Subcutaneous adipose tissue (tissue), 4 donors: ENCODE measurements around the gene BMP6. TPM values are rescaled to one million over a fixed set of nuclear protein-coding genes. Genes with fewer than 3 reads are reported as not detected.

Experiments used
- total RNA-seq, 4 donors: library from RNA; depleted of rRNA; stranded (reverse); fragments of >200 nt; gene quantifications; one replicate each; pipeline ENCODE4 v1.1.0, GENCODE V29; 2016
- TF ChIP-seq, protein P1 (sequence below): fragments of 450-650 bp; IDR thresholded peaks from one replicate; pipeline ENCODE4 v1.5.1; 2016; ENCODE audit warnings: low read depth, mild to moderate bottlenecking, control low read depth, antibody characterized with exemption, moderate library complexity

BMP6 gene
- total RNA-seq, 4 donors from 2014 or later = 4.6 to 43.0 (median 11.7) TPM

DNA sequence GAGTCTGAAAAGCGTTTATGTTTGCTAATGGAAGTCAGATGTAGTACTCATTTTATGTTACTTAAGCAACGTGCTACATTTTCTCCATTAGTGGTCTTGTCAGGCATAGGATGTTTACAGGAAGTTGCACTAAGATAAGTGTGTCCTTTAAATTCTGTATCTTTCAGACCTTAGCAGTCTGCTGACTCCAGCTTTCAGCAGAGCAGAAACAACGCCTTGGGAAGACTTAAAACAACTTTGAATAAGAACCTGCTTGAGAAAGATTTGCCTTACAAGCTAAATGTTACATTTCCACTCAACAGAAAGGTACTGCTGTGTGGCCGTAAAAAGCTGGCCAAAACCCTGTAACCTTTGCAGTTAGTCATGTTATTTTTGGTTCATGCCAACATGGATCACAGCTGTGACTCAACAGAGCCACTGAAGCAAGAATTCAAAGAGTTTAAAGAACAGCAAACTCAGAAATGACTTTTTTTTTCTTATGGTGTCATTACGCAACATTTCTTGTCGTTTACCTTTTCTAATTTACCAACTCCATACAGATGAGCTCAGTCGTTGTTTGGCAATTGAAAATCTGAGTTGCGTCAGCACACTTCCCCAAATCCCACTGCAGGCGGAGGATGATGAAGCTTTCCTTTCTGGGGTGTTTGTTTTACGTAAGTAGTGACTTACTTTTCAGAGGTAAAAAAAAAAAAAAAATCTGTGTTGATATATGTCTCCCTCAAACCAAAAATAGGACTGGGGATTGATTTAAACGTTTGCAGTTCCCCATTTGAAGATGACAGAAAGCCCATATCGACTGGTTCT is 27.9 kb upstream of the BMP6 start:
- TF ChIP-seq, protein P1, sequence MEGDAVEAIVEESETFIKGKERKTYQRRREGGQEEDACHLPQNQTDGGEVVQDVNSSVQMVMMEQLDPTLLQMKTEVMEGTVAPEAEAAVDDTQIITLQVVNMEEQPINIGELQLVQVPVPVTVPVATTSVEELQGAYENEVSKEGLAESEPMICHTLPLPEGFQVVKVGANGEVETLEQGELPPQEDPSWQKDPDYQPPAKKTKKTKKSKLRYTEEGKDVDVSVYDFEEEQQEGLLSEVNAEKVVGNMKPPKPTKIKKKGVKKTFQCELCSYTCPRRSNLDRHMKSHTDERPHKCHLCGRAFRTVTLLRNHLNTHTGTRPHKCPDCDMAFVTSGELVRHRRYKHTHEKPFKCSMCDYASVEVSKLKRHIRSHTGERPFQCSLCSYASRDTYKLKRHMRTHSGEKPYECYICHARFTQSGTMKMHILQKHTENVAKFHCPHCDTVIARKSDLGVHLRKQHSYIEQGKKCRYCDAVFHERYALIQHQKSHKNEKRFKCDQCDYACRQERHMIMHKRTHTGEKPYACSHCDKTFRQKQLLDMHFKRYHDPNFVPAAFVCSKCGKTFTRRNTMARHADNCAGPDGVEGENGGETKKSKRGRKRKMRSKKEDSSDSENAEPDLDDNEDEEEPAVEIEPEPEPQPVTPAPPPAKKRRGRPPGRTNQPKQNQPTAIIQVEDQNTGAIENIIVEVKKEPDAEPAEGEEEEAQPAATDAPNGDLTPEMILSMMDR = no peak

DNA sequence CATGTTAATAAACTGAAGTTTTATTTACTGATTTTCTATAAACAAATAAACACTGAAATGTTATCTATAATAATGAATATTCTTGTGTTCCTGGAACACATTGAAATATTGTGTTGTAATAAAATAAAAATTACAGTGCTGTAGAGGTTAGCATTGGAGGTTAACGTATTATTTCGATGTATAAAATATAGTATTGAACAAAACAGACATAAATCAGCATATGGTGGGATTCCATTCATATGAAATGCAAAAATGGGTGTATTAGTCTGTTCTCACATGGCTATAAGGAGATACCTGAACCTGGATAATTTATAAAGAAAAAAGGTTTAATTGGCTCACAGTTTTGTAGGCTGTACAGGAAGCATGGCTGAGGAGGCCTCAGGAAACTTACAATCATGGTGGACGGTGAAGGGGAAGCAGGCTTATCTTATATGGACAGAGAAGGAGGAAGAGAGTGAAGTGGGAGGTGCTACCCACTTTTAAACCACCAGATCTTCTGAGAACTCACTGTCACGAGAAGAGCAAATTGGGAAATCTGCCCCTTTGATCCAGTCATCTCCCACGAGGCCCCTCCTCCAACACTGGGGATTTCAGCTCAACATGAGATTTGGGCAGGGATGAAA is 24.6 kb upstream of the BMP6 start:
- TF ChIP-seq, protein P1 = no peak

DNA sequence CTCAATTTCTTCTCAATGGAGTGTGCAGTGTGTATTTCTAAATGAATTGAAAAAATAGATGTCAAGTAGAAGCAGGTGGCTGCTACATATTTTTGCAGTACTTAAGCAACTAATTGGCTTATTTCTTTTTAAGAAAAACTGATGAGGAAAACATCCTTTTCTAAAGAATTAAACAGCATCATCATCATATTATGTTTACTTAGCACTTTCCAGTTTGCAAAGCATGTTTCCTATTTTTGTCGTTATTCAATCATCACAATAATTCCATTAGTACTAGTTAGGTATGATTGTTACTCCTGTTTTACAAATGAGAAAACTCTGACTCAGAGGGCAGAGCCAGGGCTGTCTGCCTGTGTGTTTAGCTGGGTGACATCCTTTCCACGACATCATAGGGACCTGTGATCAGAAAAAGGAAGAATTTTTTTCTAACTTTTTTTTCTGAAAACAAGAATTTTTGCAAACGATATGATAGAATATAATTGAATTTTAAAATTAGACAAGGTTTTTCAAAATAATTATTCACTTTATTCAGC is 22.7 kb upstream of the BMP6 start:
- TF ChIP-seq, protein P1 = no peak

DNA sequence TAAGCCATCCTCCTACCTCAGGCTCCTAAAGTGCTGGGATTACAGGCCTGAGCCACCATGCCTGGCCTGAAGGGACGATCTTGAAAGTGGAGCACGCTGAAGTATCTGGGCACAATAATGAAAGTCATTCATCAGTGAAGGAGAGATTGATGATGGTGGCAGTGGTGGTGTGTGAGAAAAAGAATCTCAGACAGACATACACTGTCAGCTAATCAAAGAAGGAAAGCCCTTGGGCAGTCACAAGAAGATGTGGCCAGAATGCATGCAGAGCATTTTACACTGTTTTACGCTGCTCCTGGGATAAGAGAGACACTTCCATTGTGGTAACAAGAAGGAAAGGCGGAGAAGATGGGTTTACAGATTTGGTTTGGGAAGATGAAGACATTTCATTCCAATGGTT is 20.4 kb upstream of the BMP6 start:
- TF ChIP-seq, protein P1 = no peak

DNA sequence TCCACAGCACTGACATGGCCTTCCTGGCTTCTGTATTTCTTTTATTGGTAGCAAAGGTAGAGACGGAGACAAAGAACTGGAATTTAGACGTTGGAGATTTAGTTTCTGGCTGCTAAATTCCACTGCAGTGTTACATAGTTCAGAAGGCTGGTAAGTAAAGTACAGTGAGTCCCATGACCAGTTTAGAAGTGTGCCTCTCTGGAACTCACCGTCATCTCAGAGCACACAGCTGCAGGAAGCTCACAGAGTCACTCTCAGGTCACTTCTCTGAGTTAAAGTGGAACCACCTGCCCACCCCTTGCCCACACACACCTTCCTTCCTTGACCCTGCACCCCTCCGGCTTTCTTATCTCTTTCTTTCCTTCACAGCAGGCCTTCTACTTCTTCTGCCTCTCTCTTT is 19.6 kb upstream of the BMP6 start:
- TF ChIP-seq, protein P1 = no peak

DNA sequence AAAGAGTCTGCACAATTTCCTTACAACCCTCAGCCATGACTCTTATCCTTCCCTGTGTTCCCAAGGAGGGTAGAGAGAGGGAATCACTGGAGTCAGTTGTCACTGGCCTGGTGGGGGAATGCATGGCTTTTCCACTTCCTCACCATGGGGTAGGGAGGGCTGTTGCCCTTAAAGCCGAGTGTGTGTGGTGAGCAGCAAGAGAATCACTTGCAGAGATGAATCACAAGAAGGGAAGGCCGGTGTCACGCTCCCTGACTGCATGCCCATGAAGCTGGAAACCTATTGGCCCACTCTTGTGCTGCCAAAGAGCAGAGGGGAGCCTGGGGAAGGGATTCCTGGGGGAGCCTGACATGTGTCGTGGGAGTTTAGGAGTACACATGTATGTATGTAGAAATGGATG is 18.1 kb upstream of the BMP6 start:
- TF ChIP-seq, protein P1 = no peak

DNA sequence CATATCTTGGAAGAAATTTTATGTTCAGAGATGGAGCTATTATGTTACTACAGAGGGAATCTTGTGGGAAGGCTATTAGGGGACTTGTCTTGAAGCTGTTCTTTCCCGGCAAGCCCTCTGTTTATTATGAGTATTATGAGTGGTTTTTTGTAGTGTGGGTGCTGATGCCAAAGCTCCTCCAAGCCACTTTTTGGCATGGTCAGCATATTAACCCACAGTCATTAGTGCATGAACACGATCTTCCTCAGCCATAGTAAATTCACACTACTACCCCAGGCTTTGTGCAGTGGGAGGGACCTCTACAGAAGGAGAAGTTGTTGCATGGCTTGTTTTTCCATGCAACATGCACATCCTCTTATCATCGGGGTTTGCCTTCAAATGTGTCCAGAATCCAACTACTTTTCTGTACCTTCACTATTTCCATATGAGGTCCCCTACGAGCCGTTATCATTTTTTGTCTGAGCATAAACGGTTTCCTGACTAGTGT is 6.5 kb upstream of the BMP6 start:
- TF ChIP-seq, protein P1 = no peak
